ENCODE results near the gene ADARB2. TPM values are rescaled to one million over a fixed set of nuclear protein-coding genes. Genes with fewer than 3 reads are reported as not detected.
A peak's percentile ranks its signal among the peaks of the same experiment; 100 is the strongest.

Gene ADARB2
- total and polyA plus RNA-seq, 4 donors = 0.22 to 1.3 (median 0.55) TPM

- Histone ChIP-seq H3K9ac (ENCODE audit: insufficient read depth in 1 of 2, low read length in 2 of 2) (no peak overlapping the region), H3K4me1 (ENCODE audit: control insufficient read depth in 5 of 5, insufficient read depth in 5 of 5, low read length in 5 of 5) (peaks cover 0 to 16% (median 0%) of the 10 kb centered on the region in 5 donors), H3K4me3 (no peak overlapping the region), H3K36me3 (ENCODE audit: control insufficient read depth in 4 of 4, insufficient read depth in 4 of 4, low read length in 4 of 4) (no peaks in the 10 kb centered on the region), H3K27ac (ENCODE audit: low read depth in 1 of 2, low read length in 1 of 2) (no peak overlapping the region), H3K27me3 (ENCODE audit: control insufficient read depth in 3 of 3, insufficient read depth in 3 of 3, low read length in 2 of 3) (peaks cover 0 to 20% (median 0%) of the 10 kb centered on the region in 3 donors), H3K9me3 (ENCODE audit: control insufficient read depth in 4 of 4, insufficient read depth in 3 of 4, low read length in 3 of 4) (peaks cover 0 to 4% (median 0%) of the 10 kb centered on the region in 4 donors)
- no peak for TF ChIP-seq CTCF (IDR thresholded peaks at IDR 0.05; ENCODE audit: control extremely low read depth, extremely low read depth)
- no peak for DNase-seq
- ATAC-seq (ENCODE audit: insufficient read depth, low FRiP score) = no peak
- 95 to 97% methylated on average over 2 of the region's 2 CpGs for WGBS, 2 donors
These were observed 313.6 kb downstream of the ADARB2 start for GRCh38 chr10:1423676-1424253.

GRCh38 chr10:1422275-1422674 is 315.1 kb downstream of the ADARB2 start:
- peaks cover 0 to 20% (median 5%) of the 10 kb centered on the region in 3 donors for H3K27me3 ChIP-seq (ENCODE audit: control insufficient read depth in 3 of 3, insufficient read depth in 3 of 3, low read length in 2 of 3)
- no peak overlapping the region for H3K4me3 ChIP-seq
- no peak for TF ChIP-seq CTCF (IDR thresholded peaks at IDR 0.05; ENCODE audit: control extremely low read depth, extremely low read depth)
- no peak overlapping the region for H3K9ac ChIP-seq (ENCODE audit: insufficient read depth in 1 of 2, low read length in 2 of 2)
- H3K4me1 ChIP-seq (ENCODE audit: control insufficient read depth in 5 of 5, insufficient read depth in 5 of 5, low read length in 5 of 5) = peaks cover 0 to 14% (median 0%) of the 10 kb centered on the region in 5 donors
- H3K27ac ChIP-seq (ENCODE audit: low read depth in 1 of 2, low read length in 1 of 2) = no peak overlapping the region
- peaks cover 0 to 4% (median 0%) of the 10 kb centered on the region in 4 donors for H3K9me3 ChIP-seq (ENCODE audit: control insufficient read depth in 4 of 4, insufficient read depth in 3 of 4, low read length in 3 of 4)
- DNase-seq = no peak
- no peaks in the 10 kb centered on the region for H3K36me3 ChIP-seq (ENCODE audit: control insufficient read depth in 4 of 4, insufficient read depth in 4 of 4, low read length in 4 of 4)
- no peak for ATAC-seq (ENCODE audit: insufficient read depth, low FRiP score)
- 93 to 94% methylated on average over 8 of the region's 8 CpGs for WGBS, 2 donors

GRCh38 chr10:1420661-1421362 is 316.5 kb downstream of the ADARB2 start:
- Histone ChIP-seq H3K36me3 (ENCODE audit: control insufficient read depth in 4 of 4, insufficient read depth in 4 of 4, low read length in 4 of 4) (no peaks in the 10 kb centered on the region), H3K27me3 (ENCODE audit: control insufficient read depth in 3 of 3, insufficient read depth in 3 of 3, low read length in 2 of 3) (peaks cover 0 to 20% (median 5%) of the 10 kb centered on the region in 3 donors), H3K9me3 (ENCODE audit: control insufficient read depth in 4 of 4, insufficient read depth in 3 of 4, low read length in 3 of 4) (peaks cover 0 to 4% (median 0%) of the 10 kb centered on the region in 4 donors), H3K4me1 (ENCODE audit: control insufficient read depth in 5 of 5, insufficient read depth in 5 of 5, low read length in 5 of 5) (peaks cover 0 to 14% (median 0%) of the 10 kb centered on the region in 5 donors), H3K9ac (ENCODE audit: insufficient read depth in 1 of 2, low read length in 2 of 2) (no peak overlapping the region), H3K27ac (ENCODE audit: low read depth in 1 of 2, low read length in 1 of 2) (no peak overlapping the region), H3K4me3 (no peak overlapping the region)
- DNase-seq = peak; percentile 59 to 67 (median 62)
- TF ChIP-seq CTCF (IDR thresholded peaks at IDR 0.05; ENCODE audit: control extremely low read depth, extremely low read depth) = no peak
- ATAC-seq (ENCODE audit: insufficient read depth, low FRiP score) = peak; percentile 51
- 6% methylated on average over 25 of the region's 25 CpGs for WGBS, 2 donors
